ENCODE measurements around the gene TDP2. TPM values are rescaled to one million over a fixed set of nuclear protein-coding genes. Genes with fewer than 3 reads are reported as not detected.
"Not testable (repeated sequence)": the region's sequence is repeated elsewhere in the genome, so short reads cannot be mapped to it uniquely, and the experiment has no call there.

The TDP2 gene
- total and polyA plus RNA-seq, 9 of the 15 experiments (the other 6 are each of a cell fraction or from before 2014, with no cell fraction given) = 27.7 to 60.1 (median 31.8) TPM

GRCh38 chr6:24696097-24696496 lies 29.4 kb upstream of the TDP2 start:
- FAIRE-seq = no peak
- no peak overlapping the region for H3K4me3 ChIP-seq
- no peaks in the 10 kb centered on the region for H3K4me1 ChIP-seq (replicated peaks in 1 of 2; ENCODE audit: control insufficient read depth in 2 of 2, insufficient read depth in 2 of 2, low read length in 2 of 2)
- no peak for ATAC-seq
- intact Hi-C loops (cut with micrococcal nuclease) (loop anchor here (5.0 kb wide), 1 partner anchor 376 kb away; no protein-coding TSS in a partner anchor), in situ Hi-C loops (cut with MboI) (loop anchor here (5.0 kb wide), 1 partner anchor 114 kb away; no protein-coding TSS in a partner anchor)
- H3K36me3 ChIP-seq (ENCODE audit: control insufficient read depth, insufficient read depth, low read length) = peaks cover 21% of the 10 kb centered on the region; the same call in 2 of the 3 replicates
- H3K27ac ChIP-seq (ENCODE audit: extremely low read depth, low read depth, low read length) = no peak overlapping the region
- POLR2A ChIA-PET = no interaction called here
- H3K9ac ChIP-seq (ENCODE audit: insufficient read depth in 1 of 2, low read depth in 2 of 2, low read length in 2 of 2) = no peak overlapping the region
- no TSS peak for BruUV-seq (replicated peaks)
- no peaks in the 10 kb centered on the region for H4K20me1 ChIP-seq (replicated peaks; ENCODE audit: control insufficient read depth, insufficient read depth, low read length)
- no peak overlapping the region for H3K4me2 ChIP-seq (ENCODE audit: insufficient read depth, low read length)
- no peaks in the 10 kb centered on the region for H3K79me2 ChIP-seq (ENCODE audit: control insufficient read depth, insufficient read depth, low read length)
- H3K9me3 ChIP-seq (replicated peaks; ENCODE audit: control insufficient read depth, insufficient read depth, low read depth, low read length) = no peaks in the 10 kb centered on the region
- H3K27me3 ChIP-seq (ENCODE audit: control insufficient read depth in 2 of 2, insufficient read depth in 2 of 2, low read length in 2 of 2) = no peaks in the 10 kb centered on the region
- WGBS (ENCODE audit: insufficient coverage, low coverage, missing lambda C conversion rate) = 100% methylated on average over 2 of the region's 2 CpGs
- H3K9me1 ChIP-seq (ENCODE audit: control insufficient read depth, insufficient read depth, low read length) = no peaks in the 10 kb centered on the region
- no peak for TF ChIP-seq BCOR (IDR thresholded peaks at IDR 0.05)
- TF ChIP-seq HDAC8 (tag; IDR thresholded peaks at IDR 0.05) = no peak
- no peak for TF ChIP-seq ZNF274 (IDR thresholded peaks at IDR 0.05; ENCODE audit: borderline replicate concordance, low read depth, low read length)
- DNase-seq (ENCODE audit: extremely low read depth in 1 of 4, low spot score in 3 of 4) = no peak
- no peak overlapping the region for H2AFZ ChIP-seq (ENCODE audit: low read depth, low read length)
- CTCF ChIA-PET (ENCODE audit: low intra/inter-chr PET ratio) = interaction anchor here (1.2 to 3.5 kb wide), 5 partner anchors 114 to 413 kb away, joined by 3 to 67 read pairs (median 8); no protein-coding TSS in a partner anchor

- POLR2A ChIA-PET; H3K9me1 ChIP-seq (ENCODE audit: control insufficient read depth, insufficient read depth, low read length); H3K4me1 ChIP-seq (replicated peaks in 1 of 2; ENCODE audit: control insufficient read depth in 2 of 2, insufficient read depth in 2 of 2, low read length in 2 of 2); H2AFZ ChIP-seq (ENCODE audit: low read depth, low read length); H3K9me3 ChIP-seq (replicated peaks; ENCODE audit: control insufficient read depth, insufficient read depth, low read depth, low read length); BruUV-seq (replicated peaks); H4K20me1 ChIP-seq (replicated peaks; ENCODE audit: control insufficient read depth, insufficient read depth, low read length); H3K4me3 ChIP-seq; H3K27ac ChIP-seq (ENCODE audit: extremely low read depth, low read depth, low read length); H3K9ac ChIP-seq (ENCODE audit: insufficient read depth in 1 of 2, low read depth in 2 of 2, low read length in 2 of 2); H3K4me2 ChIP-seq (ENCODE audit: insufficient read depth, low read length); H3K79me2 ChIP-seq (ENCODE audit: control insufficient read depth, insufficient read depth, low read length); H3K27me3 ChIP-seq (ENCODE audit: control insufficient read depth in 2 of 2, insufficient read depth in 2 of 2, low read length in 2 of 2): not testable (repeated sequence)
- 34% methylated on average over 8 of the region's 8 CpGs for WGBS (ENCODE audit: insufficient coverage, low coverage, missing lambda C conversion rate)
- CTCF ChIA-PET (ENCODE audit: low intra/inter-chr PET ratio) = interaction anchor here (1.2 to 3.5 kb wide), 5 partner anchors 113 to 412 kb away, joined by 3 to 67 read pairs (median 8); no protein-coding TSS in a partner anchor
- peak in 3 of 4 experiments; percentile 29 to 60 (median 39) for DNase-seq (ENCODE audit: extremely low read depth in 1 of 4, low spot score in 3 of 4)
- peak; percentile 96 for ATAC-seq
- intact Hi-C loops (cut with micrococcal nuclease) (loop anchor here (1.0 to 5.0 kb wide), 5 partner anchors 112 to 413 kb away; no protein-coding TSS in a partner anchor), in situ Hi-C loops (cut with MboI) (loop anchor here (5.0 kb wide), 1 partner anchor 113 kb away; no protein-coding TSS in a partner anchor)
- peaks cover 17% of the 10 kb centered on the region; the same call in 2 of the 3 replicates for H3K36me3 ChIP-seq (ENCODE audit: control insufficient read depth, insufficient read depth, low read length)
- peak; percentile 69 for FAIRE-seq
- TF ChIP-seq AFF1 (IDR thresholded peaks at IDR 0.05; ENCODE audit: low read depth in 1 of 2, partially characterized antibody in 2 of 2) = peak in 1 of 2 experiments; percentile 15
- peak; percentile 54 to 74 (median 57) for TF ChIP-seq CTCF (IDR thresholded peaks at IDR 0.05 in 2 of 3, conservative IDR thresholded peaks at IDR 0.05 in 1 of 3; ENCODE audit: insufficient read depth in 2 of 3, low read depth in 1 of 3, low read length in 3 of 3)
- peak; percentile 32; the same call in 1 of the 2 replicates for TF ChIP-seq EGR1 (conservative IDR thresholded peaks at IDR 0.05)
- 0 out of 2 replicates have a peak, but pooled peaks have one; percentile 26 for TF ChIP-seq ARID2 (IDR thresholded peaks at IDR 0.05)
- 0 out of 2 replicates have a peak, but pooled peaks have one; percentile 21 for TF ChIP-seq BCOR (IDR thresholded peaks at IDR 0.05)
Measured at GRCh38 chr6:24695635-24696034, 28.9 kb upstream of the TDP2 start.
